Left ventricle myocardium inferior (tissue), 1 donor: ENCODE results near the gene TOM1L2. TPM values are rescaled to one million over a fixed set of nuclear protein-coding genes. Genes with fewer than 3 reads are reported as not detected.
"Not testable (repeated sequence)": the region's sequence is repeated elsewhere in the genome, so short reads cannot be mapped to it uniquely, and the experiment has no call there.

Experiments
- DNase-seq: peaks from one replicate; pipeline ENCODE4 v3.0.0-alpha.2; 2020
- H3K27ac ChIP-seq: fragments of 200-600 bp; replicated peaks from 2 replicates; pipeline ENCODE4 v1.8.0; 2021
- H3K27me3 ChIP-seq: fragments of 200-600 bp; 2 replicates; pipeline ENCODE4 v1.8.0; 2021; ENCODE audit warnings: low read depth
- H3K36me3 ChIP-seq: fragments of 200-600 bp; 2 replicates; pipeline ENCODE4 v1.8.0; 2021
- H3K4me1 ChIP-seq: fragments of 200-600 bp; 2 replicates; pipeline ENCODE4 v1.8.0; 2021
- H3K4me3 ChIP-seq: fragments of 200-600 bp; 2 replicates; pipeline ENCODE4 v1.8.0; 2021; ENCODE audit warnings: mild to moderate bottlenecking, moderate library complexity
- H3K9me3 ChIP-seq: fragments of 200-600 bp; replicated peaks from 2 replicates; pipeline ENCODE4 v1.8.0; 2021
- CTCF ChIP-seq: fragments of 200-600 bp; IDR thresholded peaks from 2 replicates; pipeline ENCODE4 v1.8.0; 2021; ENCODE audit warnings: antibody characterized with exemption, mild to moderate bottlenecking, borderline replicate concordance
- intact Hi-C: fragments of 100-400 bp; cut with micrococcal nuclease; formaldehyde crosslinking; loops from one replicate; pipeline ENCODE4 v1.11.0; 2022
- total RNA-seq: library from RNA; stranded (reverse); fragmentation: NEBNext Ultra II Directional; extraction: Animal tissue kit (Norgen Biotek cat#: 25700); gene quantifications from one replicate; pipeline ENCODE4 v1.2.1, GENCODE V29; 2021
- donor health status: DM: no; HTN: yes; CAD: no; lungs with severe emphysema.

Gene TOM1L2
- total RNA-seq, 1 donor from 2014 or later = 284 TPM

GRCh38 chr17:17942846-17943245 lies 29.4 kb downstream of the TOM1L2 start:
- DNase-seq = no peak
- no peaks in the 10 kb centered on the region for H3K36me3 ChIP-seq
- H3K4me1 ChIP-seq = peaks cover 98% of the 10 kb centered on the region
- H3K4me3 ChIP-seq = no peak overlapping the region
- H3K27ac ChIP-seq = peak overlapping the region; percentile 58
- H3K9me3 ChIP-seq = no peaks in the 10 kb centered on the region
- H3K27me3 ChIP-seq = no peaks in the 10 kb centered on the region
- intact Hi-C loops = no loop called here
- no peak for TF ChIP-seq CTCF

- Histone ChIP-seq H3K27me3 (no peaks in the 10 kb centered on the region), H3K4me3 (no peak overlapping the region), H3K9me3 (no peaks in the 10 kb centered on the region), H3K27ac (peak overlapping the region; percentile 58), H3K36me3 (no peaks in the 10 kb centered on the region), H3K4me1 (peaks cover 98% of the 10 kb centered on the region)
- no peak for DNase-seq
- intact Hi-C loops = no loop called here
- TF ChIP-seq CTCF = no peak
These were observed 31.2 kb downstream of the TOM1L2 start for GRCh38 chr17:17941015-17941414.

GRCh38 chr17:17940441-17940911 lies 31.7 kb downstream of the TOM1L2 start:
- no peaks in the 10 kb centered on the region for H3K27me3 ChIP-seq
- intact Hi-C loops = no loop called here
- no peak for DNase-seq
- peak overlapping the region; percentile 58 for H3K27ac ChIP-seq
- peaks cover 98% of the 10 kb centered on the region for H3K4me1 ChIP-seq
- no peaks in the 10 kb centered on the region for H3K36me3 ChIP-seq
- no peaks in the 10 kb centered on the region for H3K9me3 ChIP-seq
- no peak overlapping the region for H3K4me3 ChIP-seq
- TF ChIP-seq CTCF = no peak

- DNase-seq, H3K4me3 ChIP-seq, H3K36me3 ChIP-seq, intact Hi-C loops, H3K27me3 ChIP-seq, H3K9me3 ChIP-seq: not testable (repeated sequence)
- H3K4me1 ChIP-seq = peaks cover 99% of the 10 kb centered on the region
- H3K27ac ChIP-seq = peak overlapping the region; percentile 58
These were observed 32.3 kb downstream of the TOM1L2 start for GRCh38 chr17:17939941-17940340.

GRCh38 chr17:17938388-17939107 lies 33.7 kb downstream of the TOM1L2 start:
- Histone ChIP-seq H3K4me1 (peaks cover 94% of the 10 kb centered on the region), H3K27ac (peak overlapping the region; percentile 62)
- intact Hi-C loops = no loop called here

More at GRCh38 chr17:17938388-17939107, 33.7 kb downstream of the TOM1L2 start:
- TF ChIP-seq CTCF = no peak
- H3K27me3 ChIP-seq = no peaks in the 10 kb centered on the region
- H3K36me3 ChIP-seq = no peaks in the 10 kb centered on the region
- no peaks in the 10 kb centered on the region for H3K9me3 ChIP-seq
- no peak overlapping the region for H3K4me3 ChIP-seq
- DNase-seq = no peak
